ENCODE measurements around the gene BLVRB. TPM values are rescaled to one million over a fixed set of nuclear protein-coding genes. Genes with fewer than 3 reads are reported as not detected.
A peak's percentile ranks its signal among the peaks of the same experiment; 100 is the strongest.

The BLVRB gene
- total and polyA plus RNA-seq, 2 experiments from 2014 or later = 43.7 to 53.7 TPM

DNA sequence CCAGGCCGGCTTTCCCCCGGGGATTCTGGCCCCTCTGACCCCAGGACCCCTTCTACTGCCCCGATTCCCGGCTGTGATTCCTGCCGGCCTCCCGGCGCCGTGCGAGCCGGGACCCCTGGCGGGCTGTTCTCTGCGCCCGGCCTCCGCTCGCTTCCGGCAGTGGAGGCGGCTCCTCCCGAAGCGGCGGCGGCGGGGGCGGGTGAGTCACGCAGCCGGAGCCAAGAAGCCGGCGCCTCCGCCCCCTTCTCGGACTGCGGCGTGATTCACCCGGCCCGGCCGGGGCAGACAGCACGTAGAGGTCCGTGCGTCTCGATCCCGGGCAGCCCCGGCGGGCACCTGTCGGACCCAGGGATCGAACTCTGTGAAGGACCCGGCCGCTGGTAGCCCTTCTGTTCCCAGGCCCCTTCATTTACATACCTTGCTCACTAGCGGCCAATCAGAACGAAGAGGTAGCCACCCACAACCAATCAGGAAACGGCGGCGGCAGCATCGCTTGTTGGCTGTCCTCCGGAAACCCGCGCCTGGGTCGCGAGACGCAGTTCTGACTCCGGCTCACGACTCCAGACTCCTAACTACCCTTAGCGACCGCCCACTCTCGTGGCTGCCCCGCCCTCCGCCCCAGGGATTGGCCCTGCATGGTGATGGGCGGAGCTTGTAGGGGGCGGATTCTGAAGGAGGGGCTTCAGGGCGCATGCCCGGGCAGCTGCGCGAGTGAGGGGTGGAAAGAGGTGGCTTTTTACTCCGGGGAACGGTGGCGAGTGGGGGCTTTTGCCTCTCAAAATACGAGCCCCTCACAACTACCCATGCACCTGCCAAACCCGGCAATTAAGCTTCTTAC is 39.9 kb downstream of the BLVRB start, which contains the start of gene SERTAD1:
Gene SERTAD1 (minus strand): TSS at position 543 of the 838 bp plus-strand sequence. CDS start 2,446 bp downstream, outside the sequence.
- Mint-ChIP-seq H3K27ac (peak within 1 kb of the TSS; percentile 97), H3K9me3 (peaks cover 3% of the 10 kb centered on the region; the same call in 1 of the 3 replicates), H3K36me3 (ENCODE audit: low read depth) (peaks cover 9% of the 10 kb centered on the region), H3K27me3 (ENCODE audit: insufficient read depth, low read depth, poor library complexity) (peaks cover 10% of the 10 kb centered on the region), H3K4me1 (peaks cover 15% of the 10 kb centered on the region), H3K4me3 (peak within 1 kb of the TSS; percentile 96)
- no peaks in the 10 kb centered on the region for H3K36me3 ChIP-seq (ENCODE audit: insufficient read depth)
- DNase-seq (ENCODE audit: low spot score) (peak; percentile 100), ATAC-seq (peak; percentile 80)
- 0 out of 2 replicates have a peak, but pooled peaks cover 2% of the 10 kb centered on the region for H3F3A ChIP-seq (replicated peaks; ENCODE audit: low read depth)
- H2AFZ ChIP-seq = peak within 1 kb of the TSS; percentile 84
- peaks cover 17% of the 10 kb centered on the region for H3K4me1 ChIP-seq (ENCODE audit: insufficient read depth)
- no peaks in the 10 kb centered on the region for H4K20me1 ChIP-seq (replicated peaks; ENCODE audit: insufficient read depth)
- H3K79me2 ChIP-seq (replicated peaks; ENCODE audit: insufficient read depth) = no peaks in the 10 kb centered on the region; the same call in none of the 2 replicates
- H3K27me3 ChIP-seq (ENCODE audit: insufficient read depth) = no peaks in the 10 kb centered on the region
- peak within 1 kb of the TSS; percentile 96 for H3K4me2 ChIP-seq
- TF ChIP-seq CTCF (conservative IDR thresholded peaks at IDR 0.05; ENCODE audit: low read depth in 2 of 2) (peak in 1 of 2 experiments; percentile 67; a peak in 3 of 4 replicates), CREB1 (CRISPR knock-in tag; IDR thresholded peaks at IDR 0.05; ENCODE audit: low read depth) (no peak), POLR2AphosphoS5 (IDR thresholded peaks at IDR 0.05; ENCODE audit: low read depth) (peak; percentile 99)
- H3K4me3 ChIP-seq = peak within 1 kb of the TSS; percentile 80
- no peaks in the 10 kb centered on the region for H3K9me2 ChIP-seq (ENCODE audit: insufficient read depth)
- peak within 1 kb of the TSS; percentile 94 for H3K27ac ChIP-seq (ENCODE audit: low read depth)

GRCh38 chr19:40424637-40425449 is 40.7 kb downstream of the BLVRB start:
- peak overlapping the region; percentile 80 for H3K4me3 ChIP-seq
- H3K4me2 ChIP-seq = peak overlapping the region; percentile 96
- peak; percentile 1 for ATAC-seq
- no peaks in the 10 kb centered on the region for H4K20me1 ChIP-seq (replicated peaks; ENCODE audit: insufficient read depth)
- Mint-ChIP-seq H3K4me3 (peak overlapping the region; percentile 96), H3K9me3 (peaks cover 3% of the 10 kb centered on the region; the same call in 1 of the 3 replicates), H3K36me3 (ENCODE audit: low read depth) (peaks cover 9% of the 10 kb centered on the region), H3K4me1 (peaks cover 15% of the 10 kb centered on the region), H3K27ac (peak overlapping the region; percentile 97), H3K27me3 (ENCODE audit: insufficient read depth, low read depth, poor library complexity) (peaks cover 10% of the 10 kb centered on the region)
- no peaks in the 10 kb centered on the region; the same call in none of the 2 replicates for H3K79me2 ChIP-seq (replicated peaks; ENCODE audit: insufficient read depth)
- H2AFZ ChIP-seq = peak overlapping the region; percentile 84; the same call in 1 of the 2 replicates
- no peaks in the 10 kb centered on the region for H3K9me2 ChIP-seq (ENCODE audit: insufficient read depth)
- no peaks in the 10 kb centered on the region for H3K27me3 ChIP-seq (ENCODE audit: insufficient read depth)
- TF ChIP-seq, protein P1, sequence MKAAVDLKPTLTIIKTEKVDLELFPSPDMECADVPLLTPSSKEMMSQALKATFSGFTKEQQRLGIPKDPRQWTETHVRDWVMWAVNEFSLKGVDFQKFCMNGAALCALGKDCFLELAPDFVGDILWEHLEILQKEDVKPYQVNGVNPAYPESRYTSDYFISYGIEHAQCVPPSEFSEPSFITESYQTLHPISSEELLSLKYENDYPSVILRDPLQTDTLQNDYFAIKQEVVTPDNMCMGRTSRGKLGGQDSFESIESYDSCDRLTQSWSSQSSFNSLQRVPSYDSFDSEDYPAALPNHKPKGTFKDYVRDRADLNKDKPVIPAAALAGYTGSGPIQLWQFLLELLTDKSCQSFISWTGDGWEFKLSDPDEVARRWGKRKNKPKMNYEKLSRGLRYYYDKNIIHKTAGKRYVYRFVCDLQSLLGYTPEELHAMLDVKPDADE (IDR thresholded peaks at IDR 0.05) = peak; percentile 22; the same call in 1 of the 2 replicates
- TF ChIP-seq JUNB (IDR thresholded peaks at IDR 0.05; ENCODE audit: unreplicated experiment) (no peak), CTCF (conservative IDR thresholded peaks at IDR 0.05; ENCODE audit: low read depth in 2 of 2) (peak in 1 of 2 experiments; percentile 62; a peak in 1 of 4 replicates), NANOG (IDR thresholded peaks at IDR 0.05; ENCODE audit: borderline replicate concordance) (no peak), POLR2AphosphoS5 (IDR thresholded peaks at IDR 0.05; ENCODE audit: low read depth) (peak; percentile 37), REST (IDR thresholded peaks at IDR 0.05; ENCODE audit: unreplicated experiment) (no peak)
- H3F3A ChIP-seq (replicated peaks; ENCODE audit: low read depth) = 0 out of 2 replicates have a peak, but pooled peaks cover 2% of the 10 kb centered on the region
- H3K4me1 ChIP-seq (ENCODE audit: insufficient read depth) = peaks cover 17% of the 10 kb centered on the region
- H3K36me3 ChIP-seq (ENCODE audit: insufficient read depth) = no peaks in the 10 kb centered on the region
- peak; percentile 63 for DNase-seq (ENCODE audit: low spot score)
- H3K27ac ChIP-seq (ENCODE audit: low read depth) = peak overlapping the region; percentile 94
